Activated CD8-positive, alpha-beta memory T cell treated with anti-CD3 and anti-CD28 coated beads, Interleukin-2, amount 50 U/mL, for 48 hours (primary cell): Measurements from ENCODE around the gene JARID2.

ENCODE experiments used
- DNase-seq: peaks from one replicate; pipeline ENCODE4 v3.0.0-alpha.2; 2020

The JARID2 gene

GRCh38 chr6:15449011-15449410 is 203.1 kb downstream of the JARID2 start:
- DNase-seq = no peak

- no peak for DNase-seq
Measured at GRCh38 chr6:15451738-15452137, 205.9 kb downstream of the JARID2 start.

DNA sequence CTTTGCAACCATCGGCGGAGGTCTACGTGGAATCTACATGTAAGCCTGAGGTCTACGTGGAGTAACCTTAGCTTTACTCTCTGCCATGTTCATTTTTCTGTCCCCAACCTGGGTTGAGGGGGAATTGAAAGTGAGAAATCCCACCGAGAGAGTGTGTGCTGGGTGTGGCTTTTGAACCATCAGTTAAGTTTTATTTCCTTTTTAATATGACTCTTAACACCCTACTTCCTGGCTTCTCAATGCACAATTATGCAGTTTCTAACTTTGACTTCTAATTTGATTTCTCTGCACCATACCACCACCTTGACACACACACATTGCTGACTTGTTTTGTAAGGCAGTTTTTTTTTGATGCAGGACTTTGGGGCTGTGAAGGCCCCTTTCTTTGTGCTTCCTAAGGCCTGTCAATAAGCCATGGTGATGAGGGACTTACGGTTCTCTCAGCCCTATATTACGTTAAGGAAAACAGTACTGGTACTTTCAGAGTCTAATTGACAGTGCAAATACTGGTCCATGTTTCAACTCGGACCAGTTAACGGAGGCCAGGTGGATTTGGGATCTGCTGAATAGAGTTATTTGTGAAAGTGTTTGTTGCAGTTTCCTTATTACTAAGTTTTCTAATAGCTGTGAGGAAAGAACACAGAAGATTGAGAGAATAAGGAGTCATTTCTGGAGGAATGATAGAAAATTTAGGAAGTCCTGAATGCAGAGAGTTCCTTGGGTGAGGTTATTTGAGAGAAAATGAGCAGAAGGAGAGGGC is 206.5 kb downstream of the JARID2 start:
- no peak for DNase-seq

- DNase-seq = no peak
Measured at GRCh38 chr6:15453186-15453585, 207.3 kb downstream of the JARID2 start.

DNA sequence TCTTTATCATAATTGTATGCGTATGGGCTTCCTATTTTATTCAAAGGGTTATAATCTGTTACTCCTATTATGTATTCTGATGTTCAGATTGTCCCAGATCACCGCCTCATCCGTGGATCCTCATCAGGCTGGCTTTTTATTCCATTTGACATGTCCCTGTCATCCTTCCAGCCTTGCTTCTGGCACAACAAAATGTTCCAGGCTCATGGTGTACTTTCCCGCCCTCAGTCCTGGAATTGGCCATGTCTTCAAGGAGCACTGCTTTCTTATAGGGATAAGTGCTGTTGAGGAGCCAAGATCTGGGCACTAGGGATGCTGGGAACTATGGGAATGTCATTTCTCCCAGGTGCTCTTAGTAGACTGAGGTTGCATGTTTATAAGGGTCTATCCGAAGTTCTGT is 207.8 kb downstream of the JARID2 start:
- DNase-seq = no peak

GRCh38 chr6:15456422-15456821 is 210.6 kb downstream of the JARID2 start:
- DNase-seq = no peak

GRCh38 chr6:15457121-15457650 is 211.3 kb downstream of the JARID2 start:
- DNase-seq = no peak

- no peak for DNase-seq
Measured at GRCh38 chr6:15458021-15458459, 212.2 kb downstream of the JARID2 start.

- DNase-seq = no peak
Measured at GRCh38 chr6:15460110-15460727, 214.3 kb downstream of the JARID2 start.

DNA sequence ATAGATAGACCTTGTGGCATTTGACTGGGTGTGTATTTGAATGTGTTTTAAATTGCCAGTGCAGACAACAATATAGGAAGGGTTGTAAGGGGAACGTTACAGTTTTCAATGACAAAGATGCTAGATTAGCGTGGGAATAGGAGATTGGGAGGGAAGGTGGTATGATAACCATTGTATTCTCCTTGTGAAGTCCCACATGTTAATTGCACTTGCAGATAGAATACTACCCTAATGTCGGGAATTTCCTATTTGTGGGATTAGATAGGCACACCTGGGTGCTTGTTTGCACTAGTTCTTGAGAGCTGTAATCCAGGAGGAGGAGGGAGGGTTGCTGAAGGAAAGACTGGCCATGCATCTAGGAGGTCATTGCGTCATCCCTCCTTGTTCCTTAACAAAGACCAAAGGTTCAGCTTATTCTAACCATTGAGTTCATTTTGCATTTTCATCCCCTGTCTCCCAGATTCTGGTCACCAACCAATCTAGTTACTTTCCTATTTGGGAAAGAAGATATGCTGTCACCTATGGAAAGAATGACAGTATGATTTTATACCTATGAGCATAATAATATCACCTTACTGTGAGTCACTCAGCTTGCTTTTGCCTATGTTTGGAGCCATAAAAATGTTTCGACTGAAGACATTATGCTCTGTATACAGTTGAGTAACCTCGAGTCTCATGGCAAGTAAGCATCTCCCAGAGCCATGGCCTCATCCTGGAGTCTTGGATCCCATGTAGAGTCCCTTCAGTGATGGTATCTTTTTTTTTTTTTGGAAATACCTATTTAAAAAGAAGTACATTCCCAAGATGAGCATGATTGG is 215.5 kb downstream of the JARID2 start:
- DNase-seq = no peak

GRCh38 chr6:15462256-15462655 is 216.4 kb downstream of the JARID2 start:
- DNase-seq = no peak

DNA sequence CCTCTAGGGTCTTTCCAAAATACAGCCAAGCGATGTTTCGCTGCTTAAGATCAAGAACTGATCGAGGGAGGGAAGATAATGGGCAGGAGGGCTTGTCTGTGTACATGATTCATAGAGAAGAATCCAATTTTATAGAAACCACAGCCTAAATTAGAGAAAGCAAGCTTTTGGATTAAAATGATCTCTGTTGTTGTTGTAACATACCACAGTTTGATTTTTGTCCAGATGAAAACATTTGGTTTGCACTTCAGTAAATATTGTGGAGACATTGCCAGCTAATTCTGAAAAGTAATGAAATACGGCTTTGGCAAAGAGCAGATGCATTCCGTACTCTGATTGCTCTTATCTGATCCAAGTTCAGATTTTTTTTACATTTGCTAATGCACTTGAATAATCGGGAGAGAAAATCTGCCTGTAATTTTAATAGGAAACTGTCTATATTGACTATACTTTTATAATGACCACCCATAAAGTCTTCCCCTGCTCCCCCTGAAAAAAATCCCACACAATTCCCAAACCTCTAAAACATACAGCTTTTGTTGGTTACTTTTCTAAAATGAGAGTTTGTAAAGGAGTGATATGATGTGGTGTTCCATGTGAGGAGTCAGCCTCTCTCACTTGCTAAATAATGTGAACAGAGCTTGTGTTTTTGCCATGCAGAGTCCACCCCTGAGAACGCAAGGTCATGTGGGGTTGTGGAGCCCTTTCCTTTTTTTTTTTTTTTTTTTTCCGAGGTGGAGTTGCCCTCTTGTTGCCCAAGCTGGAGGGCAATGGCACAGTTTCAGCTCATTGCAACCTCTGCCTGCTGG is 217.1 kb downstream of the JARID2 start:
- no peak for DNase-seq

- peak; percentile 78 for DNase-seq
Measured at GRCh38 chr6:15464211-15464725, 218.4 kb downstream of the JARID2 start.

DNA sequence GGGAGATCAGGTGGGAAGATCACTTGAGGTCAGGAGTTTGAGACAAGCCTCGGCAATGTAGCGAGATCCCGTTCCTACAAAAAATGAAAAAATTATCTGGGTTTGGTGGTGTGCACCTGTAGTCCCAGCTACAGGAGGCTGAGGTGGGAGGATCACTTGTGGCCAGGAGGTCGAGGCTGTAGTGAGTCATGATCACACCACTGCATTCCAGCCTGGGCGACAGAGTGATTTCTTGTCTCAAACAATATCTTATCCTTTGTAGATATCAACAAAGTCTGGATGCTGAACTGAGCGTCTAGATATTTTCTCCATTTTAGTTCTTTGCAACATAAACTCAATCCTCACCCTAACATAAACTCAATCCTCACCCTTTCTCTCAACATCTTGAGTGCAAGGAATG is 219.3 kb downstream of the JARID2 start:
- DNase-seq = no peak

DNA sequence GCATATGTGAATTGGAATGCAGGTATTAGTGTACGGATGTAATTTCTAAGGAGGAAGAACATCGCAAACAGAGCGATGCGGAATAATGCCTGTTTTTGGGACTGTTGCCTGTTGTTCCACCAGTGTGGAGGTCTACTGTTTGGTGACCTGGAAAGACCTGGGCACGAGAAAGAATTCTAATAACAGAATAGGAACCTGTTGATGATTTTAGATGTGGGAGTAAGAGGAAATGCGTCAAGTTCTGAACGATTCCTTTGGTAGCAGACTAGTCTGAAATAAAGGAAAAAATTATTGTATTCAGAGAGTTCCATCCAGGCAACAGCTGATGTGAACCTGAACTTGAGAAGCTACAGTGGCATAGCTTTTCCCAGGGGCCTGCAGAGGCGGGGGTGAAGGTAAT is 224.9 kb downstream of the JARID2 start:
- DNase-seq = no peak

DNA sequence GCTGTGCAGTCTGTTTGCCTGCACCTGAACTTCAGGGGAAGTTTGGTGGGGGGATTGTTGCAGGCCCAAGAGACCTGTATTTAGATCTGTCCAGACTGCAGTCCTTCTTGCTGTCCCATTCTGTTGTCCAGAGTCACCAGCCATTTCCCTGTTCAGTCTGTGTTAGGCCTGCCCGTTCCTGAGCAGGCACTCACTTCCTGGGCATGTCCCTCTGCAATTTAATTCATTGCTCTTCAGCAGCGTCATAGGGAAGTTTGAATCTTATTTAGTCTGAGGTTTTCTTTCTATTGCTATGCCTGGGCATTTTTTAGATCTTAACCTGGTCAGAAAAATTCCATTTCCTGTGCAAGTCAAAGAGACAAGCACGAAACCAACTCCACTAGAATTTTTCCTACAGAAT is 226.8 kb downstream of the JARID2 start:
- DNase-seq = no peak

DNA sequence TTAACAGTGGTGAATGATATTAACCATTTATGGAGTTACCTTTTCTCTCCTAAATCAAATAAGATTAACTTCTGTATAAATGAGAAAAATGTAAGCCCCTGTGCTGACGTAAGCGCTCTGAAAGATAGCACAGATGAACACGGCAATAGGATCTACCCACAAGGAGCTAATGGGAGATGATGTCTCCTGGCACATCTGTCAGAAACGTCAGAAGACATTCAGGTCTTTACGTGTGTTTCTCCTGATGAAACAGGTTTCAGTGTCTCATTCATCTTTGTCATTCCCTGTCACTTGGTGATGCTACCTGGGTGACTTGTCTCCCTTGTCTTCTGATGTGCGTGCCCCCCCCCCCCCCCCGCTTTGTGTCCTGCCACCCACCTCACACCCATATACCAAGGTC is 227.3 kb downstream of the JARID2 start:
- DNase-seq = no peak

DNA sequence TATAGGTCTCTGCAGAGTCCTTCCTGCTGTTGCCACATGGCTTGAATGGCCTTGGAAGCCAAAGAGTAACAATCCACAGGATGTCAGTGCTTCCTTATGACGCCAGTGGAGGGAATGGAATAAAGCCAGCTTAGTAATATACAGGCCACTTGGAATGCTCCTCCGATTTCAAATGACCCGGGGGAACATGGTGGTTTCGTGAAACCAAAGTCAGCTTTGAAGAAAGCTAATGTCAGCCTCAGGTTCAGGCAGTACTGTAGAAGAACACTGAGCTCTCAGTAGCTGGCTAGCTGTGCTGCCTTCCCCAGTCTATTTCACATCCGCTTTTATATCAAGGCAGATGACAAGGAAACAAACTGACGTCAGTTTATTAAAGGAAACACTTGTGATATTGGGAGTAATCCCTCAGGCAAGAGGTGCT is 227.9 kb downstream of the JARID2 start:
- no peak for DNase-seq

- no peak for DNase-seq
Measured at GRCh38 chr6:15474196-15474595, 228.3 kb downstream of the JARID2 start.

DNA sequence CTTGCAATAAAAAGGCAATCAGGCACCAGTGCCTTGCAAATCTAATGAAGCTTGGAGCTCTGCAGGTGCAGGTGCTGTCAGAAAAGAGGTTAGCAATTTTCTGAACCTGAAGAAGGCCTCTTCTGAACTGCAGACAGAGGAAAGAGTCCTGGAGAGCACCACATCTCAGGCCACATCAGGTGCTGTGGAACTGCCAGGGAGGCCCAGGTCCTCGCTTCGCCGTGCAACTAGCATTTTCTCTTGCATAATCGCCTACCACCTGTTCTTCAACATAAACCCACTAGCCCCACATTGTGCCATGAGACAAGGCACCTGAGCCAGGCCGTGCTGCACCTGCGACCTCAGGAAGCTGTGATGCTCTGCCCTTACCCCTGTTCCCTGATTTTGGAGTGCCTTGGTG is 229.4 kb downstream of the JARID2 start:
- DNase-seq = no peak

DNA sequence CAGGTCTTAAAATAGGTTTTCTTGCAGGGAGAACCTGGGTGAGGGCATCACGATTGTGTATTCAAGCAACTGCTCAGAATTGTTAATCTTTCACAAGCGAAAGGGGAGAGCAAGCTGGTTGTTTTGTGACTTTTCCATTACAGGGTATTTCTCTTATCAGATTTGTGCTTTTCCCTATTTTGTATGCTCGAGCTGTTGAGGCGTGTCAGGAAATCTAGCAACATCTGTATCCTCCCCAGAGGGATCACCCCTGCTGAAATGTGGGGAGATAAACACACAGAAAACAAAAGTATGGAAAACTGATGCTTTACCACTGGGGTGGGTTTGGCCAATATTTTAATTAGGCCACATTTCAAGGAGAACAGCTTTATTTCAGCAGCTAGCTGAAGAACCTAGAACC is 230.0 kb downstream of the JARID2 start:
- no peak for DNase-seq

GRCh38 chr6:15476631-15477380 is 230.9 kb downstream of the JARID2 start:
- DNase-seq = no peak
